CD4-positive, alpha-beta T cell treated with Interleukin-10 for 1 hour (primary cell): Measurements from ENCODE around the gene ECHDC3.

Experiments
- DNase-seq: peaks from one replicate; pipeline ENCODE4 v3.0.0-alpha.2; 2020

ECHDC3 gene

GRCh38 chr10:11787374-11787773, 45.2 kb downstream of the ECHDC3 start:
- DNase-seq = no peak

DNA sequence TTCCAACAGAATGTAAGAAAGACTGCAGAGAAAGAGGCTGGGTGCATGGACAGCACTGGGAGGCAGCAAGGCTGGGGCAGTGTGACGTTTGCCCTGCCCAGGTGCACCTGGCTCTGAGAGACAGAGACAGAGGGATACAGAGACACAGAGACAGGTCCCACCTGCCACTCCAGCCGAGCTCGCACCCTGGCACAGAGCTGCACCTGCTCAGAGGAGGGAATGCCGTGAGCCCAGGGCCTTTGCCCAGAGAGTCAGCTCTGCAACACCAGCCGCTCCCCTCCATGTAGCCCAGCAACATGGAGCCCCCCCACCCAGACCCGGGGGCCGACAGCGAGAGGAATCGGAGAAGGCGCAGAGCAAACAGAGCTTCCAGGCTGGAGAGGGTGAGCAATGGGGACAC, 45.7 kb downstream of the ECHDC3 start:
- DNase-seq = no peak

- no peak for DNase-seq
Measured at GRCh38 chr10:11789306-11789705, 47.1 kb downstream of the ECHDC3 start.

DNA sequence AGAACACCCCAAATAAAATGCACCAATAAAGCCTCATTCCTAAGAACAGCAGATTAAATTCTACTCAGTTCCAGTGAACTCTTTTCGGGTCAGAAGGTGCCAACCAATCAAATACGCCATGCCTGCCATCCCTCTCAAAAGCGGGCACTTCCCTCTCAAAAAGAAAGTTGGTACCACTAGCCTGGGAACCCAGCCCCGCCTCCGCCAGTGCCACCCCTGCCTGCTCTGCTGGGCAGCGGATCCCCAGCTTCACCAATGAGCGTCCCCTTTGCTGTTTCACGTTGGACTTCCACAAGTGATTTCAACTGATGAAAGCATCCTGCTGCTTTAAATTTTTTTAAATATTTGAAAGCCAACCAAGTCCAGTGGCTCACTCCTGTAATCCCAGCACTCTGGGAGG, 47.8 kb downstream of the ECHDC3 start:
- DNase-seq = no peak

GRCh38 chr10:11793762-11794479, 51.7 kb downstream of the ECHDC3 start:
- DNase-seq = no peak

- DNase-seq = no peak
Measured at GRCh38 chr10:11794566-11794965, 52.4 kb downstream of the ECHDC3 start.

DNA sequence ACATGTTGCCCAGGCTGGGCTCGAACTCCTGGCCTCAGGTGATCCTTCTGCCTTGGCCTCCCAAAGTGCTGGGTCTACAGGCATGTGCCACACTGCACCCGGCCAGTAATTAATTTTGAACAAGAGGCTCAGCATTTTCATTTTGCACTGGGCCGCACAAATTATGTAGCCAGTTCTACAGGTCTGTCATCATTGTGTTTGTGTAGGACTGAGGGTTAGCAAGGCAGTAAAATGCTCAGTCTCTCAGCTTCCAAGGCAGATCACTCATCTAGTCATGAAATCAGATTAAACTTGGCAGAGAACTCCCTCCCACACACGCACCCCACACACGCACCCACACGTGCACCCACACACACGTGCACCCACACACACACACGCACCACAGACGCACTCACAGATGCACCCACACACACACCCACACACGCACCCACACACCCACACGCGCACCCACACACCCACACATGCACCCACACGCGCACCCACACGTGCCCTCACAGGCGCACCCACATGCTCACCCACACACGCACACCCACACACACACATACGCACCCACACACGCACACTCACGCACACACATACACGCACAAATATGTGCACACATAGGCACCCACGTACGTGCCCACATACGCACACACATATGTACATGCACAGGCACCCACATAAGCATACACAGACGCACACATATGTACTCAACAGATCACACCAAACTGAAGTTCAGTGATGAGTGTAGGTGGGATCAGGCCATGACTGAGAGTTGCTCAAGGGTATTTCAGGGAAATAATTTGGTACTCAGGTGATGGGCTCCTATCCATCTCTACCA, 53.1 kb downstream of the ECHDC3 start:
- DNase-seq = no peak

GRCh38 chr10:11796474-11796873, 54.3 kb downstream of the ECHDC3 start:
- no peak for DNase-seq

- no peak for DNase-seq
Measured at GRCh38 chr10:11797281-11797680, 55.1 kb downstream of the ECHDC3 start.

GRCh38 chr10:11797847-11798633, 55.9 kb downstream of the ECHDC3 start:
- DNase-seq = no peak

DNA sequence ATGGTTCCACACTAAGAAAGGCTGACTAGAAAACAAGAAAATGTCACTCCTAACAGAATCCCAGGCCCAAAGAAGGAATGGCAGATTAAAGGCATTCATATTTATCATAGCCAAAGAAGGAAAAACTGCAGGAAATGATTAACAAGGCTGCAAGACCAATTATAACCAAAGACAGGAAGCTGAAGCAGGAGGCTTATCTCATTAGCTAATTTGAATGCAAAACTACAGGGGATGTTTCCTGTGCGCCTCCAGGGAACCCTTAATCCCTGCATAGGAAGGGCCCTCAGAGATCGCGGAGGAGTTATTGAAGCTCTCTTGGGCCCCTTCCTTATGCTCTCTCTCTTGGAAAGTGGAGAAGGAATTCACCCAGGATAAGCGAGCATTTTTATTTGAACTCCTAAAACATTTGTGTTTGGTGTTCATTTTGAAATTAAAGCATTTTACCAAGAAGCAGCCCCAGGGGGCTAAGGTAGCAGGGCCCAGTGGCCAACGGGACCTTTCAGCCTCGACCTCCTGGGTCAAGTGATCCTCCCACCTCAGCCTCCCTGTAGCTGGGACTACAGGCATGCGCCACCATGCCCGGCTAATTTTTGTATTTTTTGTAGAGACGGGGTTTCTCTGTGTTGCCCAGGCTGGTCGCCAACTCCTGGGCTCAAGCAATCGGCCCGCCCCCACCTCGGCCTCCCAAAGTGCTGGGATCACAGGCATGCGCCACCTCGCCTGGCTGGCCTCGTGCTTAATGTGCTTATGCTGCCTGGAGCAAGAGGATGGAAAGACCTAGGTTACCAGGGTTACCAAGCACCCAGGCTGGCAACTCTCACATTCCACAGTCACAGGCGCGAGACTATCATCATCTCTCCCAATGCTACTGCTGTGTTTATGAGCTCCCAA, 56.9 kb downstream of the ECHDC3 start:
- no peak for DNase-seq

- no peak for DNase-seq
Measured at GRCh38 chr10:11799736-11800080, 57.5 kb downstream of the ECHDC3 start.

DNA sequence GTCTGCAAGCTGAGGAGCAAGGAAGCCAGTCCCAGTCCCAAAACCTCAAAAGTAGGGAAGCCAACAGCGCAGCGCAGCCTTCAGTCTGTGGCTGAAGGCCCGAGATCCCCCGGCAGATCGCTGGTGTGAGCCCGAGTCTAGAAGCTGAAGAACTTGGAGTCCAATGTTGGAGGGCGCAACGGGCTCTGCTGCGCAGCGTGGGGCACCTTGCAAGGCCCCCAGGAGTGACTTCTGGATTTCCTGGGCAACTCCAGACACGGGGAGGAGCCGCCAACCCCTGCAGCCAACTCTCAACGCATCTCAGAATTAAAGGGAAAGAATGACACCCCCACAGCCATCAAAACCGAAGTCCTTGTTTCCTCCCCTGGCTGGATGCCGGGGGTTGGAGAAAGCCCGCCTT, 62.2 kb downstream of the ECHDC3 start:
- no peak for DNase-seq

DNA sequence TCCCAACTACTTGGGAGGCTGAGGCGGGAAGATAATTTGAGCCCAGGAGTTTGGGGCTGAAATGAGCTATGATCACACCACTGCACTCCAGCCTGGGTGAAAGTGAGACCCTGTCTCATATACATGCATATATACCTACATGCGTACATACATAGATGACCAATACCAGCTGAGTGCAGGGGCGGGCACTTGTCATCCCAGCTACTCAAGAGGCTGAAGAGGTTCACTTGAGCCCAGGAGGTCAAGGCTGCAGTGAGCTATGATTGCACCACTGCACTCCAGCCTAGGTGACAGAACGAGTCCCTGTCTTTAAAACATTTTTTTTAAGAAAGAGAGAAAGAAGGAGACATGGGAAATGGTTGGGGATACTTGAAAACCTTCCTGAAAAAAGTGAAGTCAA, 63.6 kb downstream of the ECHDC3 start:
- DNase-seq = no peak

GRCh38 chr10:11806706-11807105, 64.5 kb downstream of the ECHDC3 start:
- no peak for DNase-seq

- DNase-seq = no peak
Measured at GRCh38 chr10:11808808-11809207, 66.6 kb downstream of the ECHDC3 start.

DNA sequence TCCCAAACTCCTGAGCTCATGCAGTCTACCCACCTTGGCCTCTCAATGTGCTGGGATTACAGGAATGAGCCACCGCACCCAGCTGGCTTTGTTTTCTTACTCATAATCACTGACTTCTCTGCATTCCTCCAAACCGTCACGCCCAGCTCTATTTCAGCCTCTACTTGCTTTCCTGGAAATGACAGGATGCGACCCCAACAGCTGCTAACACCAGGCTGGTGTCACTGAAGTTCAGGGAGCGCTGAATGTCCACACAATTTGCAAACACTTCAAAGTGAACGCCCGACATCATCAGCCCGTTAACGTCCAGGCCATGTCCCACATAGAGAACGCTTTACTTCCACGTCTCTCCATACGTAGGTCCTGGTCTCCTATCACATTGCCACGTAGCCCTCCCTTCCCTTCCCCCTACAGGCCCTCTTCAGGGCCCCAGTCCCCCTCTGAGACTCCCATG, 68.2 kb downstream of the ECHDC3 start:
- no peak for DNase-seq

DNA sequence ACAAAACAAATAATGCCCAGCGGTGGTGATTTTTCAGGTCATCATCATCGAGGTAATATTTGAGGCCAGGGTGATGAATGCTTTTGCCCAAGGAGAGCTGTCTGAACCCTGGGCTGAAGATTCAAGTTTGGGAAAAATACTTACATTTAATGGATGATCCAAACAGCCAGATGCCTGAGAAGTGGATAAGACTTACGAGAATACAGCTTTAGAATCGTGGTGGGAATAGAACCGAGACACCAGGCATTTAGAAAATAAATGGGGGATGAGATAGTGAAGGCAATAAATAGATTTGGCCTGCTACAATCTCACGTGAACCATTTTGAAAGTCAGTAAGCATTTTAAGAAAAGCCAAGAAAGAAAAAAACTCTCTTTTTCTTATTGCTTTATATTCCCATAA, 68.8 kb downstream of the ECHDC3 start:
- DNase-seq = no peak

GRCh38 chr10:11813177-11813576, 71.0 kb downstream of the ECHDC3 start:
- DNase-seq = no peak
